ENCODE results near the gene SUSD4.

Gene SUSD4

DNA sequence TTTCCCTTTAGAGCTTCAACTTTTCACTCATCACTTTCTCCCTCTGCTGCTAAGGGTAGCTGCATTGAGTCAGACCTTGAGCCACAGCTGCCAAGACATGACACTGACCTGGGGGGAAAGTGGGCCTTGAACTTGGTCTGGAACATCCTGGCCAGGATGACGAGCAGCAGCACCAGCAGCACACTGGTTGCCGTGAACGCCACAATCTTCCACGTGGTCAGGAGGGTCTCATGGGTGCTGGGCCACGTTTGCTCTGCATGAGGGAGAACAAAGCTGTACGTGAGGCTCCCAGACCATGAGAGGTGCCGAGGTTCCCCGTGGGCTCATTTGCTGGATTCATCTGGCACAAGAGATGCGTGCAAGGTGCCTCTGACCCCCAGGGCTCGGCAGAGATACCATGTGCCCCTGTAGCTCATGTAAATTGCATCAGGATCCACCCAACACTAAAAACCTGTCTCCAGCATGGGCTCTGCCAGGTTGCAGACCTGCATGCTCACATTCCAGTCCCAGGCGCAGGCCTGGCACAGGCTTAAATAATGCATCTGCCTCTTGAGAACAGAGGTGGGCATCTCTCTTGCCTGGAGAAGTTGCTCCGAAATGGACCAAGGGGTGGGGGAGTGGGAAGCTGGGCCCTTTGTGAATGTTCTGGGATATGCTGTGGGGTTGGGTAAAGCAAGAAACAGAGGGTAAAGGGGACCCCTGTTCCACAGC, 136.3 kb downstream of the SUSD4 start:
- no peak for DNase-seq

DNA sequence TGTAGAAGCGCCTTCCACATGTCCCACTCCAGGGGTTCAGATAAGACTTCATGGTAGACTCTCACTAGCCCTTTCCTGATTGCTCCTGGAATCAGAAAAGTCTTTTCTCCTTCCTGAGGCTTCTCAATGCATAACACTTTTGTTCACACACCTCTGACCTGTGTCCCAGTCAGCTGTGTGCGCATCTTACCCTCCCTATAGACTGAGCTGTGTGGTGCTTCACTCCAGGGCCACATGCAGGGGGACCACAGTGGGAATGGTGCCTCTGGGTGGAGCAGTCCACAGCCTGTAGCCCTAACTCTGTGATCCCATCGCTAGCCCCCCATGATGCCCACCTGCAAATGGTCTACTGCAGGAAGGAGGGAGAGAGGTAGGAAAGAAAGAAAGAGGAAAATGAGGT, 136.9 kb downstream of the SUSD4 start:
- DNase-seq: no peak

DNA sequence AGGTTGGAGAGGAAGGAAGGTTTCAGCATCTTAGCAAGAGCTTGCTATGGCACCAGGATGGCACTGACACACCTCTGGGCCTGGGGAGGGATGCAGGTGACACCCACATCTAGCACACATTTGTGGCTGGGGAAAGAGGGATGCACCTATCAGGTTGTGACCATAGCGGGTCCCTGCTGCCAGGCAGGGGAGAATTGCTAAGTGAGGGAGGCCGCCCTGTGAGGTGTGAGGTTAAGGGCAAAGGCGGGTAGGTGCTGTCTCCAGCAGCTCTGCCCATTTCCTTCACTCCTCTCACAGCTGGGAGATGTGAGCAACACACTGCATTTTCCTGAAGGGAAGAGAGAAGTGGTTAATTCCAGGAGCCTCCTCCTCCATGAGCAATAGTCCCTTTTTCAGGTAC, 137.7 kb downstream of the SUSD4 start:
- no peak for DNase-seq

DNA sequence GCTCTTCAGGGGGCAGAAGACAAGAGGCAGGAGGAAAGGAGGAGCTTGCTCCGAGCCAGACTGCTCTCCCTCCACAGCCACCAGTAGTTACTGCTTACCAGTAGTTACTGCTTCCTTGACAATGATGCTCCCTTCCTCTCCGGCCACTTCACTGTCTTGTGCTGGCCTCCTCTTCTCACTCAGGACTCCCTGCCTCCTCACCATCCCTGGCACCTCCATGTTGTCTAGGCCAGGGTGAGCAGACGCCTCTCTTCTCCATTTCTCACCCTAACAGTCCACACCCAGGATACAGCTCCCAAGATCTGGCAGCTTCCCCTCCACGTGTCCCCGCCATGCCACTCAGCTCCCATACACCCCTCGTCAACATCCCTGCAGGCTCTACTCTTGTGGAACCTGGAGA, 138.5 kb downstream of the SUSD4 start:
- no peak for DNase-seq

DNA sequence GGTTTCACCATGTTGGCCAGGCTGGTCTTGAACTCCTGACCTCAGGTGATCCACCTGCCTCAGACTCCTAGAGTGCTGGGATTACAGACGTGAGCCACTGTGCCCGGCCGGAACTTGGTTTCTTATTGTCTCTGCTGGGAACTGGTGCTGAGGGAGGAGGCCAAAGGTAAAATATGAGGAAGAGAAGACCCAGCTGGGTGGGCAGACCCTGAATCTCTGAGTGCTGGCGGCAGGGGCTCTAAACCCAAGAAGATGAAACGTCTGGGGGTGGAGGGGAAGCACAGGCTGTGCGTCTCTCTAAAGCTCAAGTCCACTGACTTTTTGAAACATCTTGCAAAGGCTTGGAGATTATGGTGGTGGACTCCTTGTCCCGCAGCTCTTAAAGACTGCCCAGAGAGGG, 138.9 kb downstream of the SUSD4 start:
- DNase-seq: no peak

DNA sequence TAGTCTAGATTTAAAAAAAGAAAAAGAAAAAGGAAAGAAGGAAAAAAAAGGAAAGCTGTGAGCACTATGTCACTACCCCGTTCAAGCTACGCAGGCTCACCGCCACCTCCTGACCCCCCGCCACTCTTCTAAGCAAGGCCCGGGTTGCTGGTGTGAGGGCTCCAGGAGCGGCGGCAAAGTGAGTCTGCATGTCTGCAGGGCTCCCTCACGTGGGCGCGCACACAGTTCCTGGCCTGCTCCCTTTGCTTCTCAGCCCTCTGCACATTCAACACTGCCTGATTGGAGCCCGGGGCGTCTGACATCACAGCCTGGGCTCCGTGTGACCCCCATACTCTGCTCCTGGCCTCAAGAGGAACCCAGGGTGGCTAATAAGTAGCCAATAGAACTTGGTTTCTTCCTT, 139.5 kb downstream of the SUSD4 start:
- no peak for DNase-seq

DNA sequence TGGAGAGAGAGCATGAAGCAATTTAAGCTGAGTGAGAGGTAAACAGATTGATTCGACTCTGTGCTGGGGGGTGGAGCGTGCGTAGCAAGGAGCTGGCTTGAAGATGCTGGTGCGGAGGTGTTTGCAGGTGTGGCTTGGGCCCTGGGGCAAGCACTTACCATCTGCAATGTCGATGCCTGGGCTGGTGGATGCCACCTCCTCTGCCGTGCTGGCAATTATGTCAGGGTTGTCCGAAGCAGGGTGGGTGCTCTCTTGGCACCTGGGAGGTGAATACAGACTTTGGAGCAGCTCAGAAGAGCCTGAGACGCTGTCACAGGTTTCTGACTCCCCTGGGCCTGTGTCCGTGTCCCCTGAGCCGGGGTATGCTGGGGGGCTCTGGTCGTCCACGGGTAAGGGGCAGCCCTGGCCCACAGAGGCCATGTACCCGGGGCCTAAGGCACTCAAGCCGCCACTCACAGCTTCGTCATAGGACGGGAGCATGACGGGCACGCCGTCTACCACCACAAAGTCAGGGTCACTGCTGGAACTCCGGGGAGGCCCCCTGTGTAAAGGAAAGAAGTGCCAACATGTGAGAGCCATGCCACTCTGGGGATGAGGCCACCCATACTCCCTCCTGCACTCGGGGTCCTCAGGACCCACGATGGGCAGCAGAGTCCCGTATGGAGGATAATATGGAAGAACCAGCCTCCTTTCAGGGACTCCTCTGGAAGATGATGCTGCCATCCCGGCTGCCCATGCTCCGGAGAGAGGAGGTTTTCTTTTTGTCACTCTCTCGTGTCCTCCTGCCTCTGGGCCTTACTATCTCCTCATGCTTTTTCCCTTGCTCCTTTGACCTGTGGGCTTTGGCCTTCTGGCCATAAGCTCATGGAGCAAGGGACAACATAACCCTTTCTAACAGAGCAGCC, 140.6 kb downstream of the SUSD4 start:
- DNase-seq: no peak

DNA sequence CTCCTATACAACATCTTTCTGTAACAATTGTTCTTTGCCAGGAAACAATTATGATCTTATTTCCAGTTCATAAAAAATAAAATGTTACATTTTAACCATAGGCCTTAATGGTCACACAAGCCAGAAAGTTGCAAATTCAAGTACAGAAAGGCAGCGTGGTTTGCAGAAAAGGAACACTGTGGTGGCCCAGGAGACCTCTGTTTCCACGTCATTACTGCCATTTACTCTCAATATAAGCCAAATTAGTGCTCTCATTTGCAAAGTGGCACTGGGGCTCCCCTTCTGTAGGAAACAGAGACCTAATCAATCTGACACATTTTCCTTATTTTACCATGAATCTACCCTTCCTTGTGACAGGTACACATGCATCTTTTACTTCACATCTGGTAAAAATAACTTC, 141.6 kb downstream of the SUSD4 start:
- no peak for DNase-seq

DNA sequence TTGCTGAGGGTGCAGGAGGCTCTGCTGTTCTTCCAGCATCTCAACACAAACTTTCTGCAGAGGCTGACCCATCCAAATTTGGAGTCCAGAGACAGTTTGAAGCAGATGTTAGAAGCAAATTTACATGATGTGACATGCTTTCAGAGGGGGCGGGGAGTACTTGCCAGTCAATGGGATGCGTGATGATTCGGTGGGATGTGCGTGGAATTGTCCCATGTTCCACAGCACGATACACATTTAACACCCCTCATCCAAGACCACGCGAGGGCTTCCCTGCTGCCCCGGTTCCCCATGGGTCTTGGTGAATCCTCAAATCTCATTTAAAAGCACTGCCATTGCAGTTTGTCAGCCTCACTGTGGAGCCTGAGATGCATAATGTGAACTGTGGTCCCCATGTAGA, 142.3 kb downstream of the SUSD4 start:
- DNase-seq: no peak

DNA sequence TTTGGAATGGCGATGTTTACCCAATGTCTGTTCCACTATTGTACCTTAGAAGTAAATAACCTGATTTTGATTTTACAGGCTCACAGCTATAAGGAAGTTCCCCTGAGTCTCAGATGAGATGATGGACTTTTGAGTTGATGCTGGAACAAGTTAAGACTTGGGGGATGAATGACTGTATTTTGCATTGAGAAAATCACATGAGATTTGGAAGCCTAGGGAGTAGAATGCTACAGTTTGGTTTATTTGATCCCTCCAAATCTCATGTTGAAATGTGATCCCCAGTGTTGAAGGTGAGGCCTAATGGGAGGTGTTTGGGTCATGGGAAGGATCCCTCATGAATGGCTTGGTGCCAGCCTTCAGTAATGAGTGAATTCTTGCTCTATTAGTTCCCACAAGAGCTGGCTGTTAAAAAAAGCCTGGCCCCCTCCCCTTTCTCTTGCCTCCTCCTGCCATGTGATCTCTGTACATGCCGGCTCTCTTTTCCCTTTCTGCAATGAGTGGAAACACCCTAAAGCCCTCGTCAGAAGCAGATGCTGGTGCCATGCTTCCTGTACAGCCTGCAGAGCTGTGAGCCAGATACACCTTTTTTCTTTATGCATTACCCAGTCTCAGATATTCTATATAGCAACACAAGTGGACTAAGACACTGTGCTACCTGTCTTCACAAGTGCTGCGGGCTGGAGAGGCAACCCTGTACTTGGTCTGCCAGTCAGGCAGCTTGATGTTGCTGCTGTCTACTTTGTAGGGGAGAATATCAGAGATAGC, 143.9 kb downstream of the SUSD4 start:
- no peak for DNase-seq

DNA sequence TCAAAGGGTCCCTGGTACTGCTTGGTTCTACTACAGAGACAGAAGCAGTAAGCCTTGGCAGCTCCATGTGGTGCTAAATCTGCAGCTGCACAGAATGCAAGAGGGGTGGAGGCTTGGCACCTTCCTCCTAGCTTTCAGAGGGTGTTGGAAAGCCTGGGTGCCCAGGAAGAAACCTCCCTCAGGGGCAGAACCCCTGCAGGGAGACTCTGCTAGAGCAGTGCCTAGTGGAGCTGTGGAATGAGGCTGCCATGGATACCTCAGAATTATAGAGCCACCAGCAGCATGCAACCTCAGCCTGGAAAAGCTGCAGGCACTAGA, 144.7 kb downstream of the SUSD4 start:
- no peak for DNase-seq

DNA sequence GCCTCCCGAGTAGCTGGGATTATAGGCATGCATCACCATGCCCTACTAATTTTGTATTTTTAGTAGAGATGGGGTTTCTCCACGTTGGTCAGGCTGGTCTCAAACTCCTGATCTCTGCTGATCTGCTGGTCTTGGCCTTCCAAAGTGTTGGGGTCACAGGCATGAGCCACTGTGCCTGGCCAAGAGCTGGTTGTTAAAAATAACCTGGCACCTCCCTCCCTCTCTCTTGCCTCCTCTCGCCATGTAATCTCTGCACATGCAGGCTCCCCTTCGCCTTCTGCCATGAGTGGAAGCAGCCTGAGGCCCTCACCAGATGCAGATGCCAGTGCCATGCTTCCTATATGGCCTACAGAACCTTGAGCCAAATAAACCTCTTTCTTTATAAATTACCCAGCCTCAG, 146.2 kb downstream of the SUSD4 start:
- DNase-seq: no peak

DNA sequence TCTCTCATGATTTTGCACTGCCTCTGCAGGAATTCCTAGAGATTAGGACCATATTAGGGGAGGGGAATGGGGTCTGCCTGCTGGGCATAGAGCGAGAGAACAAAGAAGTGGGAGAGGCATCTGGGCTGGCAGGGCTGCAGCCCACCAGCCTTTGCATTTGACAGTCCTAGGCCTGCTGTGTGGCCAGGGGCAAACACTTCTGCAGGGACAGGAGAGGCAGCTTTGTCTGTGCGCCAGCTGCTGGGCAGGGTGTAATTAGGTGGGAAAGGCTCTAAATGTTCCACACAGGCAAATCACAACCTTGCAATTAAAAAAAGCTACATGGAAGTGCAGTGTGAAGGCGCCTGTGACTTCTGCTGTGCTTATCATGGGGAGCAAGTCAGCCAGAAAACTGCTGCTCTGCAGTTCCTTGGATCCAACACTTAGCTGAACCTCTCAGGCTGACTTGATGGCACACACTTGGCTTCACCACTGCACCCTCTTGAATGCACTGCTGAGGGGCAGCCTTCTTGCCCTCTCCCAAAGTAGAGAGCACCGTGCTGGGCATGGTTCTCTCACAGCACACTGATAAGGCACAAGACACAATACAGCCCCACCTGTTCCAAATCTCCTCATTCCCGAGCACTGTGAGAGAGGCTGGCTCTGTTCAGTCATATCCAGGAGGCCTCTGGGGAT, 147.3 kb downstream of the SUSD4 start:
- no peak for DNase-seq

DNA sequence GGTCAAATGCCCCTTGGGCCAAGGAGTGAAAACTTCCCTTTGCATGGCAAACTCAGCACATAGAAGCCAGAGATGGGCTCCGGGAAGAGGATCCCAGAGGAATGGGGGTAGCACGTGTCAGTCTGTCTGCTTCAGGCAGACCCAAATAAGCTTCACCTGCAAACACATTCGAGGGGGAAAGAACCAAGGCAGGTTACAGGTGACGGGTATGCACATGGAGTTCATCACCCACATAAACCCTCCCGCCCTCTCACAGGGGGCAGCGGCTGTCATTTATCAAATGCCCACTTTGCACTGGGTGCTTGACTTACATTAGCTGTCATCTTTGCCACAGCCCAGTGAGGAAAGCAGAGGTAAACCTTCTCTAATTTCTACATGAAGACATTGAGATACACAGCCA, 147.9 kb downstream of the SUSD4 start:
- no peak for DNase-seq

DNA sequence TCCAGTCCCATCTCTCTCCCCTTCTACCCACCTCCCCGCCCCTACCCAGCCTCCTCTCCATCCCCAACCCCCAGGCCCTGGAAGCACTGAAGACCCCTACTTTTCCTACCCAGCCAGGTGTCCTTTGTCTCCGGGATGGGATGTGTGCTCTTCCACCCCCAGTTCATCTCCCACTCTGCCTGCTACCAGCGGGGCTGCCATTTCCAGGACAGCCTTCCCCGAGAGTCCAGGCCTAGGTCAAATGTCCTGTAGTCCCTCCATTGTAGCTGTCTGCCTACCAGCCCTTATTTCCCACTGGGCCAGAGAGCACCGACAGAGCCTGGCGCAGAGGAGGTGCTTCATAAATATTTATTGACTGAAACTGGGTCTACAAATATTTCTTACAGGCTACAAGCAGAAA, 148.9 kb downstream of the SUSD4 start:
- no peak for DNase-seq

DNA sequence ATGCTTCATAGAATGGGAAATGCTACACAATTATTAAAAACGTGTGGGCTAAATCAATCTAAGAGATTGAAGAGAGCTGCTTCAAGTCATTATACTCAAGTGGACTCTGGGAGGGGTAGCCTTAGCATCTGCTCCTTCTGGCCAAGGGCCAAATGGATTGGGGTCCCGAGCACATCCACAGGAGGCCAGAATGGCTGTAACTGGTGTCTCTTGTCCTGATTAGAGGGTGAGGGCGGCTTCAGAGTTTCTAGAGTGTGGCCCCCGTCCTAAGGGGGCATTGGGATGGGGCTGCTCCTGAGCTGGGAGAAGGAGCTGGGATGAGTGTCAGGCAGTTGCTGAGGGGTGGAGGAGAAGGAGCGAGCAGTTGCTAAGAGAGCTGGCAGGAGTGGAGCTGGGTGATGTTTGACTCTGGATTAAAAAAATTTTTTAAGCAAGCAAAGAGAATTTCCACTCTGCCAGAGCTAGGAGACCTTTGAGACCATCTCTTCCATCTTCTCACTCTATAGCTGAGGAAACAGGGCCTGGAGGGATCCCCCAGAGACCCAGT, 149.6 kb downstream of the SUSD4 start:
- no peak for DNase-seq

DNA sequence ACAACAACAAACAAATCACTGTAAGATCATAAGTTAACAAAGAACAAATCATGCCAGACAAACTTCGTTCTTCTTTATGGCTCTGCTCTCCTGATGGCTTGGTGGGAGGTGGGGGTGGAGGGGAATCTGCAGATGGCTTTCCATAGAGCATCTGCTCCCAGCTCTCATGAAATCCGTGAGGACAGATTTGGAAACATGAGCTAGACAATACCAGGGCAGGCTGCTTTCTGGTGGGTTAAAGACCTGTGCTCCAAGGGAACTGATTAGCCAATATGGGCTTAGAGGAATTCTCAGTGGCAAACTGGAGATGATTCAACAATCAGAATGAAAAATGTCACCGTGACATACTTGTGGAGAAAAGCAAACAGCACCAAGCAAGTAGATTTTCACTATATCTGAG, 151.5 kb downstream of the SUSD4 start:
- DNase-seq: no peak

DNA sequence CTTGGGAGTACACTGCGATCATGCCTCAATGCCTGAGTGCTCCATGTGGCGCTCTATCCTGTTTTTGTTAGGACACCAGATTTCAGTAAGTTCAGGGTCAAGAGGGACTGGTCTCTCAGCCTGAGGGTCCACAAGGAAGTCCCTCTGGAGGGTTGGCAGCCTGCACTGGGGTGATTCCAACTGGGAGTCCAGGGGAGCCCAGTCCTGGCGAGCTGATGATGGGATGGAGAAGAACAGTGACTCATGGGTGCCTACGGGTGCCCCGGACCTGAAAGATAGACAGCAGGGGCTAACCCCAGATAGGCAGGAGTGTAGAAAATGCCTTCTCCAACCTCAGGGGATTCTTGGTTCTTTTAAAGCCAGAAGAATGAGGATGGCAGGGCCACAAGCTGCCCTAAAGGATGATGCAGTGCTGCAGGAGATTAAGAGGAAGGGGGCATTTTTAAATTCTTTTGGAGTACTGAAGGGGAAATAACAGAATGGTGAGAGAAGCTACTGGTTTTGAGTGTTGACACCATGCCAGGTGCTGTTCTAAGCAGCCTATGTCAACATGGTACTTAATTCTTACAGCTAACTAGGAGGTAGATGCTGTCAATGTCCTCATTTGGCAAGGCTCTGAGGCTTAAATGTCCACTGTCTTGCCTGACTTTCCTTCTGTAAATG, 152.5 kb downstream of the SUSD4 start:
- DNase-seq: no peak

DNA sequence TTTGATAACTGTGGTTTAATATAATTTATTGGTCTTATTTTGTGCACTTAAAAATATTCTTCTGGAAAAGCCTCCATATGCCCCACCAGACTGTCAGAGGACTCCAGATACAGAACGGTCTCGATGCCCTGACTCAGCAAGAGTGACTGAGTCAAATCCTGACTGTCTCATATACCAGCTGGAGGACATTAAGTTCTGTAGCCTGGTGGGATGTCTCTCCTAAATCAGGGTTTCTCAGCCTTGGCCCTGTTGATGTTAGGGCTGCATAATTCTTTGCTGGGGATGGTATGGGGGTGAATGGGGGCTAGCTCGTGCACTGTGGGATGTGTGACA, 153.2 kb downstream of the SUSD4 start:
- peak; percentile 18 for DNase-seq

DNA sequence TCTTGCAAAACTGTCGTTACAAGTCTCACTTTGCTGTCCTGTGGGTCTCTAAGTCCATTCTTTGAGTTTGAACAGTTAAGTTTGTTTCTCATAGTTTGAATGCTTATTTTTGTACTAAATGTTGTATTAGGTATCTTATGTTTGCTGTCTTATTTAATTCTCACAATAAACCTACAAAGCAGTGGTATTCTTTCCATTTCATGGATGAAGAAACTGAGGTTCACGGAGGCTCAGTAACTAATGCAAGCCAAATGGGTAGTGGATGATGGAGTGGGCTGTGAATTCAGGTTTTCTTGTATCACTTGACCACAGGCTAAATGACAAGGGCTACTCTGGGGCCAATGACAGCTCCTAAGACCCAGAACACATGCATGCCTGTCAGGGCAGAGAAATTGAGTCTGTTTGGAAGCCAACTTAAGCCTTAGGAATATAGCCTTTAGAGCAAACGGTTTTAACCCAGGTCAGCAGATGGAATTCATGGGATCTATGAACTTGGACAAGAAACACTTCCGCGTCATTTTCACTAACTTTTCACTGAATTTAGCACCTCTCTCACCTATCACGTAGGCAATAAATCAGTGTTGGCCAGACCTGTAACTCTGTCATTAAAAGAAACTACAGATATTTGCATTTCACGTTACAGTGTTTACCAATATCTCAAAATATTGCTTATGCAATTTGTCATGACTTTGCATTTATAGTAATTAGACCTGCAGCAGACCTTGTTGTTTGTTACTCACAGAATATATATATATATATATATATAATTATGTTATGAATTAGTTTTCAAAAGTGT, 153.8 kb downstream of the SUSD4 start:
- no peak for DNase-seq

DNA sequence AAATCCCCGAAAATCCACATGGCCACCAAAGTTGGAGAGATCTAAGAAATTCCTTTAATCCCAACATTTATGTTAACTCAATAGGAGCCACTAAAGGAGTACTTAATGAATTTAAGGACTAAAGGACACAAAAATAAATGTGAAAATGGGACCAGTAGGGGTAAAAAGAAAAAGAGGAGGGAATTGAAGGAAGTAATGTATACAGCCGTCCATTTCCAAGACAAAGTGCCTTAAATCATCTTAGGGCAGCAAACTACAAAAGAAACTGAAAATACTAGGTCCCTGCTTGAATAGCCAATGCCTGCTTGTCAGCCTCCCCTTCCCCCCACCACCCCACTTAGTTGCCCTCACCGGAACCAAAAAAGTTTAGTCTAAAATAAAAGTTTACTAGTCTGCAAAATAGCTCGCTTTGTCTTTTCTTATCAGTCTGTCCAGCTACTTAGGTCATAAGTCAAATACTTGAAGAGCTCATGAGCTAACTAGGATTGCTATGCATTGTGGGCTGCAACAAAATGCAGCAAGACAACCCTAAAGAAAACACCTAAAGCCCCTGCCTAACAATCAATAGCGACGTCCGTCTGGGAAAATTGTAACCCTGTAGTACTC, 154.6 kb downstream of the SUSD4 start:
- DNase-seq: peak; percentile 15

All from OCI-M1 (cell line).